SK-N-SH (cell line): ENCODE results near the gene PPP1R15A. TPM values are rescaled to one million over a fixed set of nuclear protein-coding genes. Genes with fewer than 3 reads are reported as not detected.

ENCODE experiments used
- CTCF ChIA-PET: fragments of 300-600, 350-600 bp; formaldehyde crosslinking; extraction: SDS; loops from one replicate; lab custom pipeline; 2021; lab: Yijun Ruan, JAX
- POLR2A ChIA-PET: fragments of 350-600 bp; sonication (Branson Sonifier 250); formaldehyde crosslinking; extraction: SDS; loops from one replicate; lab custom pipeline; 2020; ENCODE audit warnings: antibody characterized with exemption, inconsistent platforms; lab: Yijun Ruan, JAX
- DNase-seq: peaks from one replicate; pipeline ENCODE4 v3.0.0; 2012
- H2AFZ ChIP-seq: fragments of 200-600 bp; sonication (generic); 2 replicates; pipeline ENCODE4 v1.8.1; 2016; ENCODE audit warnings: antibody characterized with exemption, mild to moderate bottlenecking, low read depth
- H3F3A ChIP-seq: fragments of 200-600 bp; sonication (generic); replicated peaks from 2 replicates; pipeline ENCODE3; 2016; ENCODE audit warnings: antibody characterized with exemption, mild to moderate bottlenecking; ENCODE audit not compliant: insufficient read depth
- H3K27ac ChIP-seq, 2 experiments: fragments of 200-500 bp in 1 of 2; fragments of 200-600 bp in 1 of 2; sonication (Bioruptor generic) in 1 of 2; sonication (generic), shearing (Covaris generic) in 1 of 2; 2 replicates each; pipeline versions ENCODE4 v1.5.1 to v1.6.1; 2014 to 2016; ENCODE audit warnings: low read depth in 2 of 2, inconsistent platforms in 1 of 2, low read length in 1 of 2, mild to moderate bottlenecking in 1 of 2, mixed read lengths in 1 of 2
- H3K27me3 ChIP-seq: fragments of 200-600 bp; sonication (generic), shearing (Covaris generic); 2 replicates; pipeline ENCODE4 v1.6.1; 2016; ENCODE audit warnings: mixed run types; ENCODE audit not compliant: insufficient read depth
- H3K36me3 ChIP-seq, 2 experiments: fragments of 200-500 bp in 1 of 2; fragments of 200-600 bp in 1 of 2; sonication (Bioruptor generic) in 1 of 2; sonication (generic) in 1 of 2; replicated peaks in 1 of 2; 2 replicates each; pipeline versions ENCODE3 to v1.5.1; 2014 to 2016; ENCODE audit warnings: low read length in 1 of 2, mild to moderate bottlenecking in 1 of 2; ENCODE audit not compliant: insufficient read depth in 2 of 2, control insufficient read depth in 1 of 2
- H3K4me1 ChIP-seq, 2 experiments: fragments of 200-500 bp in 1 of 2; fragments of 200-600 bp in 1 of 2; sonication (Bioruptor generic) in 1 of 2; sonication (generic), shearing (Covaris generic) in 1 of 2; 2 replicates each; pipeline versions ENCODE4 v1.5.1 to v1.6.1; 2014 to 2016; ENCODE audit warnings: low read depth in 1 of 2, low read length in 1 of 2, mixed run types in 1 of 2; ENCODE audit not compliant: insufficient read depth in 2 of 2, control insufficient read depth in 1 of 2
- H3K4me2 ChIP-seq: fragments of 200-600 bp; sonication (generic), shearing (Covaris generic); 2 replicates; pipeline ENCODE4 v1.6.1; 2017; ENCODE audit warnings: mixed run types
- H3K4me3 ChIP-seq, 2 experiments: fragments of 200-500 bp in 1 of 2; fragments of 200-600 bp in 1 of 2; sonication (Bioruptor generic) in 1 of 2; sonication (generic), shearing (Covaris generic) in 1 of 2; 2 replicates each; pipeline versions ENCODE4 v1.5.1 to v1.8.1; 2014 to 2016; ENCODE audit warnings: low read depth in 2 of 2, inconsistent platforms in 1 of 2, low read length in 1 of 2, mild to moderate bottlenecking in 1 of 2, mixed read lengths in 1 of 2, moderate library complexity in 1 of 2
- H3K79me2 ChIP-seq: fragments of 200-600 bp; sonication (generic); 2 replicates; pipeline ENCODE4 v1.8.1; 2017; ENCODE audit warnings: mild to moderate bottlenecking; ENCODE audit not compliant: insufficient read depth
- H3K9ac ChIP-seq: fragments of 200-600 bp; sonication (generic); 2 replicates; pipeline ENCODE4 v1.6.1; 2017; ENCODE audit warnings: mixed run types
- H3K9me2 ChIP-seq: fragments of 200-600 bp; sonication (generic); 2 replicates; pipeline ENCODE4 v1.6.1; 2017; ENCODE audit warnings: mixed run types
- H3K9me3 ChIP-seq: fragments of 200-600 bp; sonication (generic); 2 replicates; pipeline ENCODE4 v1.6.1; 2017; ENCODE audit warnings: mixed run types, mild to moderate bottlenecking, moderate library complexity
- H4K20me1 ChIP-seq: fragments of 200-600 bp; sonication (generic); 2 replicates; pipeline ENCODE4 v1.6.1; 2017; ENCODE audit warnings: mild to moderate bottlenecking, mixed run types; ENCODE audit not compliant: insufficient read depth
- EP300 ChIP-seq, 2 experiments: IDR thresholded peaks; 2 replicates each; pipeline versions ENCODE4 v1.4.0 to v1.6.1; 2012; ENCODE audit warnings: borderline replicate concordance in 1 of 2, low read depth in 1 of 2, low read length in 1 of 2
- EZH2phosphoT487 ChIP-seq: fragments of 200-600 bp; sonication (generic); IDR thresholded peaks from 2 replicates; pipeline ENCODE4 v1.6.1; 2017; ENCODE audit warnings: low read depth, mixed run types, mild to moderate bottlenecking, antibody characterized with exemption, moderate library complexity, borderline replicate concordance
- GABPA ChIP-seq: IDR thresholded peaks from 2 replicates; pipeline ENCODE4 v1.4.0; 2012; ENCODE audit warnings: low read depth, mild to moderate bottlenecking
- GATA2 ChIP-seq: sonication (generic); formaldehyde crosslinking; IDR thresholded peaks from 2 replicates; pipeline ENCODE4 v1.5.0; 2020; ENCODE audit warnings: mild to moderate bottlenecking, missing genetic modification reagents
- MEF2A ChIP-seq: IDR thresholded peaks from 2 replicates; pipeline ENCODE4 v1.4.0; 2012; ENCODE audit warnings: low read depth, borderline replicate concordance
- MXI1 ChIP-seq: IDR thresholded peaks from 2 replicates; pipeline ENCODE4 v1.6.1; 2012; ENCODE audit warnings: mild to moderate bottlenecking, low read depth, low read length, improper control_type of control experiment
- NRF1 ChIP-seq: IDR thresholded peaks from 2 replicates; pipeline ENCODE4 v1.6.1; 2012; ENCODE audit warnings: low read depth, mild to moderate bottlenecking, low read length
- RAD21 ChIP-seq: IDR thresholded peaks from 2 replicates; pipeline ENCODE4 v1.6.1; 2012; ENCODE audit warnings: mild to moderate bottlenecking, low read length
- RCOR1 ChIP-seq: fragments of 150-350 bp; IDR thresholded peaks from 2 replicates; pipeline ENCODE4 v1.6.1; 2017; ENCODE audit warnings: antibody characterized with exemption, low read length
- RFX5 ChIP-seq: IDR thresholded peaks from 2 replicates; pipeline ENCODE4 v1.6.1; 2012; ENCODE audit warnings: mild to moderate bottlenecking, improper control_type of control experiment, low read length
- RXRA ChIP-seq: IDR thresholded peaks from 2 replicates; pipeline ENCODE4 v1.4.0; 2012; ENCODE audit warnings: low read depth, mild to moderate bottlenecking, borderline replicate concordance
- SIN3A ChIP-seq: IDR thresholded peaks from 2 replicates; pipeline ENCODE4 v1.6.1; 2012; ENCODE audit warnings: low read depth, mild to moderate bottlenecking, low read length, moderate library complexity, borderline replicate concordance
- SMC3 ChIP-seq: IDR thresholded peaks from 2 replicates; pipeline ENCODE4 v1.6.1; 2012; ENCODE audit warnings: low read depth, low read length, improper control_type of control experiment
- YY1 ChIP-seq: IDR thresholded peaks from 2 replicates; pipeline ENCODE4 v1.4.0; 2012; ENCODE audit warnings: low read depth, mild to moderate bottlenecking
- WGBS: methylation state at CpG from one replicate; pipeline ENCODE4 v1.1.6; 2017; ENCODE audit warnings: low lambda C conversion rate; 5-methylcytosine and 5-hydroxymethylcytosine counted together
- polyA plus RNA-seq, 3 experiments: library from polyadenylated mRNA; depleted of rRNA; stranded (reverse); fragments of >200 nt; gene quantifications; 2 replicates each; pipeline ENCODE4 v1.2.3, GENCODE V29; 2012
- TF ChIP-seq, protein P1 (sequence below): IDR thresholded peaks from 2 replicates; pipeline ENCODE4 v1.4.0; 2012; ENCODE audit warnings: low read depth, borderline replicate concordance
- TF ChIP-seq, protein P2 (sequence below): fragments of 150-350 bp; IDR thresholded peaks from 2 replicates; pipeline ENCODE4 v1.6.1; 2016; ENCODE audit warnings: mild to moderate bottlenecking, low read depth, low read length
- TF ChIP-seq, protein P3 (sequence below): IDR thresholded peaks from 2 replicates; pipeline ENCODE4; 2012
- TF ChIP-seq, protein P4 (sequence below): IDR thresholded peaks from 2 replicates; pipeline ENCODE4 v1.4.0; 2012; ENCODE audit warnings: low read depth
- TF ChIP-seq, protein P5 (sequence below): IDR thresholded peaks from 2 replicates; pipeline ENCODE4 v1.6.1; 2012; ENCODE audit warnings: mild to moderate bottlenecking, low read depth, low read length, moderate library complexity
- TF ChIP-seq, protein P6 (sequence below): fragments of 200-600 bp; sonication (generic); IDR thresholded peaks from 2 replicates; pipeline ENCODE4 v1.6.1; 2017; ENCODE audit warnings: antibody characterized with exemption, mild to moderate bottlenecking, moderate library complexity

PPP1R15A gene
- polyA plus RNA-seq, 1 of the 3 experiments (the other 2 are of a cell fraction) = 73.7 TPM

DNA sequence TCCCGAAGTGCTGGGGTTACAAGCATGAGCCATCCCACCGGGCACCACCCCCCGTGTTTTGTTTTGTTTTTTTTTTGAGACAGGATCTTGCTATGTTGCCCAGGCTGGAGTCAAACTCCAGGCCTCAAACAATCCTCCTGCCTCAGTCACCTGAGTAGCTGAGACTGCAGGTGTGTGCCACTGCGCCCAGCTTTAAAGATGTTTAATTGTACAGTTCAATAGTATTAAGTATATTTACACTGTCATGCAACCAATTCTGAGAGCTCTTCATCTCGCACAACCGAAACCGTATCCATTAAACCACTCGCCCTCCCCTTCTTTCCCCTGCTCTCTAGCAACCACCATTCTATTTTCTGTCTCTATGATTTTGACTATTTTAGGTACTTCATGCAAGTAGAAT is 43.5 kb downstream of the PPP1R15A start:
- no peaks in the 10 kb centered on the region for H3K9me3 ChIP-seq
- TF ChIP-seq EZH2phosphoT487 (no peak), RFX5 (no peak), EP300 (IDR thresholded peaks at IDR 0.05; ENCODE audit: borderline replicate concordance in 1 of 2, low read depth in 1 of 2, low read length in 1 of 2) (no peak), NRF1 (no peak), MXI1 (no peak), SIN3A (no peak), GABPA (no peak), GATA2 (CRISPR knock-in tag) (no peak), SMC3 (no peak), RXRA (no peak), RAD21 (no peak)
- TF ChIP-seq, protein P1, sequence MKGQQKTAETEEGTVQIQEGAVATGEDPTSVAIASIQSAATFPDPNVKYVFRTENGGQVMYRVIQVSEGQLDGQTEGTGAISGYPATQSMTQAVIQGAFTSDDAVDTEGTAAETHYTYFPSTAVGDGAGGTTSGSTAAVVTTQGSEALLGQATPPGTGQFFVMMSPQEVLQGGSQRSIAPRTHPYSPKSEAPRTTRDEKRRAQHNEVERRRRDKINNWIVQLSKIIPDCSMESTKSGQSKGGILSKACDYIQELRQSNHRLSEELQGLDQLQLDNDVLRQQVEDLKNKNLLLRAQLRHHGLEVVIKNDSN = no peak
- no peaks in the 10 kb centered on the region for H3K27me3 ChIP-seq
- POLR2A ChIA-PET = interaction anchor here (1.2 kb wide), 1 partner anchor 9 kb away, joined by 3 read pairs; no protein-coding TSS in a partner anchor
- no peak overlapping the region for H3K4me3 ChIP-seq
- H3K79me2 ChIP-seq = no peaks in the 10 kb centered on the region
- H3K36me3 ChIP-seq = peaks cover 25 to 44% of the 10 kb centered on the region in 2 experiments
- WGBS = 85% methylated on average over 8 of the region's 8 CpGs
- DNase-seq = no peak
- H3K9ac ChIP-seq = no peak overlapping the region
- H3K9me2 ChIP-seq = no peaks in the 10 kb centered on the region
- CTCF ChIA-PET = no interaction called here
- H2AFZ ChIP-seq = no peak overlapping the region
- H3K4me2 ChIP-seq = no peak overlapping the region
- no peaks in the 10 kb centered on the region for H4K20me1 ChIP-seq
- no peaks in the 10 kb centered on the region for H3K4me1 ChIP-seq
- H3K27ac ChIP-seq = no peak overlapping the region
- no peaks in the 10 kb centered on the region for H3F3A ChIP-seq

DNA sequence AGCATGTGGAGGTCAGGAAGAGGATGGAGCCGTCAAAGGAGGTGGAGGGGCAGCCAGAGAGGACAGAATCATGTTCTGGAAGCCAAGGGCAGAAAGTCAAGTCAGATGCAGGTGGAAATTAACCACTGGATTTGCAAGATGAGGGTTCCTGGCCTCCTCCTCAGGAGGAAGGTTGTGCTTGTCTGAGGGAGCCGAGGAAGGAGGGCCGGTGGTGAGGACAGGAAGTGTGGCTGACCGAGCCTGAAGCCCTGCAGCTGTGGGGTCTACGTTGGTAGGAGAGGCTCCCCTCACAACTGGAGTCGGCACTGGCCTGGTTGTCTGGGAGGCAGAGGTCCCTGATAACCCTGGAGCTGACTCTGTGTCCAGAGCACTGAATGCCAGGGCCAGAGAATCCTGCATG is 45.9 kb downstream of the PPP1R15A start:
- Histone ChIP-seq H3K36me3 (peaks cover 17 to 27% of the 10 kb centered on the region in 2 experiments), H3K9ac (no peak overlapping the region), H3K9me3 (no peaks in the 10 kb centered on the region), H2AFZ (no peak overlapping the region), H3K79me2 (no peaks in the 10 kb centered on the region), H3K4me1 (no peaks in the 10 kb centered on the region), H3K27ac (no peak overlapping the region), H3K4me3 (no peak overlapping the region), H4K20me1 (no peaks in the 10 kb centered on the region), H3K4me2 (no peak overlapping the region), H3K27me3 (no peaks in the 10 kb centered on the region), H3F3A (no peaks in the 10 kb centered on the region), H3K9me2 (no peaks in the 10 kb centered on the region)
- no peak for DNase-seq
- WGBS = 96% methylated on average over 6 of the region's 6 CpGs
- POLR2A ChIA-PET = no interaction called here
- CTCF ChIA-PET = no interaction called here
- TF ChIP-seq RCOR1 = no peak
- no peak for TF ChIP-seq GABPA
- TF ChIP-seq, protein P2, sequence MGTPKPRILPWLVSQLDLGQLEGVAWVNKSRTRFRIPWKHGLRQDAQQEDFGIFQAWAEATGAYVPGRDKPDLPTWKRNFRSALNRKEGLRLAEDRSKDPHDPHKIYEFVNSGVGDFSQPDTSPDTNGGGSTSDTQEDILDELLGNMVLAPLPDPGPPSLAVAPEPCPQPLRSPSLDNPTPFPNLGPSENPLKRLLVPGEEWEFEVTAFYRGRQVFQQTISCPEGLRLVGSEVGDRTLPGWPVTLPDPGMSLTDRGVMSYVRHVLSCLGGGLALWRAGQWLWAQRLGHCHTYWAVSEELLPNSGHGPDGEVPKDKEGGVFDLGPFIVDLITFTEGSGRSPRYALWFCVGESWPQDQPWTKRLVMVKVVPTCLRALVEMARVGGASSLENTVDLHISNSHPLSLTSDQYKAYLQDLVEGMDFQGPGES = no peak
- TF ChIP-seq, protein P3, sequence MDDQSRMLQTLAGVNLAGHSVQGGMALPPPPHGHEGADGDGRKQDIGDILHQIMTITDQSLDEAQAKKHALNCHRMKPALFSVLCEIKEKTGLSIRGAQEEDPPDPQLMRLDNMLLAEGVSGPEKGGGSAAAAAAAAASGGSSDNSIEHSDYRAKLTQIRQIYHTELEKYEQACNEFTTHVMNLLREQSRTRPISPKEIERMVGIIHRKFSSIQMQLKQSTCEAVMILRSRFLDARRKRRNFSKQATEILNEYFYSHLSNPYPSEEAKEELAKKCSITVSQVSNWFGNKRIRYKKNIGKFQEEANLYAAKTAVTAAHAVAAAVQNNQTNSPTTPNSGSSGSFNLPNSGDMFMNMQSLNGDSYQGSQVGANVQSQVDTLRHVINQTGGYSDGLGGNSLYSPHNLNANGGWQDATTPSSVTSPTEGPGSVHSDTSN = no peak
- TF ChIP-seq SMC3 = no peak
- TF ChIP-seq MEF2A = no peak
- TF ChIP-seq, protein P4, sequence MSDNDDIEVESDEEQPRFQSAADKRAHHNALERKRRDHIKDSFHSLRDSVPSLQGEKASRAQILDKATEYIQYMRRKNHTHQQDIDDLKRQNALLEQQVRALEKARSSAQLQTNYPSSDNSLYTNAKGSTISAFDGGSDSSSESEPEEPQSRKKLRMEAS = no peak
- no peak for TF ChIP-seq RFX5
- no peak for TF ChIP-seq GATA2 (CRISPR knock-in tag)
- TF ChIP-seq, protein P5, sequence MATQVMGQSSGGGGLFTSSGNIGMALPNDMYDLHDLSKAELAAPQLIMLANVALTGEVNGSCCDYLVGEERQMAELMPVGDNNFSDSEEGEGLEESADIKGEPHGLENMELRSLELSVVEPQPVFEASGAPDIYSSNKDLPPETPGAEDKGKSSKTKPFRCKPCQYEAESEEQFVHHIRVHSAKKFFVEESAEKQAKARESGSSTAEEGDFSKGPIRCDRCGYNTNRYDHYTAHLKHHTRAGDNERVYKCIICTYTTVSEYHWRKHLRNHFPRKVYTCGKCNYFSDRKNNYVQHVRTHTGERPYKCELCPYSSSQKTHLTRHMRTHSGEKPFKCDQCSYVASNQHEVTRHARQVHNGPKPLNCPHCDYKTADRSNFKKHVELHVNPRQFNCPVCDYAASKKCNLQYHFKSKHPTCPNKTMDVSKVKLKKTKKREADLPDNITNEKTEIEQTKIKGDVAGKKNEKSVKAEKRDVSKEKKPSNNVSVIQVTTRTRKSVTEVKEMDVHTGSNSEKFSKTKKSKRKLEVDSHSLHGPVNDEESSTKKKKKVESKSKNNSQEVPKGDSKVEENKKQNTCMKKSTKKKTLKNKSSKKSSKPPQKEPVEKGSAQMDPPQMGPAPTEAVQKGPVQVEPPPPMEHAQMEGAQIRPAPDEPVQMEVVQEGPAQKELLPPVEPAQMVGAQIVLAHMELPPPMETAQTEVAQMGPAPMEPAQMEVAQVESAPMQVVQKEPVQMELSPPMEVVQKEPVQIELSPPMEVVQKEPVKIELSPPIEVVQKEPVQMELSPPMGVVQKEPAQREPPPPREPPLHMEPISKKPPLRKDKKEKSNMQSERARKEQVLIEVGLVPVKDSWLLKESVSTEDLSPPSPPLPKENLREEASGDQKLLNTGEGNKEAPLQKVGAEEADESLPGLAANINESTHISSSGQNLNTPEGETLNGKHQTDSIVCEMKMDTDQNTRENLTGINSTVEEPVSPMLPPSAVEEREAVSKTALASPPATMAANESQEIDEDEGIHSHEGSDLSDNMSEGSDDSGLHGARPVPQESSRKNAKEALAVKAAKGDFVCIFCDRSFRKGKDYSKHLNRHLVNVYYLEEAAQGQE = no peak
- no peak for TF ChIP-seq YY1
- TF ChIP-seq, protein P6, sequence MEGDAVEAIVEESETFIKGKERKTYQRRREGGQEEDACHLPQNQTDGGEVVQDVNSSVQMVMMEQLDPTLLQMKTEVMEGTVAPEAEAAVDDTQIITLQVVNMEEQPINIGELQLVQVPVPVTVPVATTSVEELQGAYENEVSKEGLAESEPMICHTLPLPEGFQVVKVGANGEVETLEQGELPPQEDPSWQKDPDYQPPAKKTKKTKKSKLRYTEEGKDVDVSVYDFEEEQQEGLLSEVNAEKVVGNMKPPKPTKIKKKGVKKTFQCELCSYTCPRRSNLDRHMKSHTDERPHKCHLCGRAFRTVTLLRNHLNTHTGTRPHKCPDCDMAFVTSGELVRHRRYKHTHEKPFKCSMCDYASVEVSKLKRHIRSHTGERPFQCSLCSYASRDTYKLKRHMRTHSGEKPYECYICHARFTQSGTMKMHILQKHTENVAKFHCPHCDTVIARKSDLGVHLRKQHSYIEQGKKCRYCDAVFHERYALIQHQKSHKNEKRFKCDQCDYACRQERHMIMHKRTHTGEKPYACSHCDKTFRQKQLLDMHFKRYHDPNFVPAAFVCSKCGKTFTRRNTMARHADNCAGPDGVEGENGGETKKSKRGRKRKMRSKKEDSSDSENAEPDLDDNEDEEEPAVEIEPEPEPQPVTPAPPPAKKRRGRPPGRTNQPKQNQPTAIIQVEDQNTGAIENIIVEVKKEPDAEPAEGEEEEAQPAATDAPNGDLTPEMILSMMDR = no peak
